GM21526 (cell line): ENCODE results near the gene CHKA.

Source experiments
- ATAC-seq: cut with Tn5 transposase; IDR thresholded peaks from one replicate; pipeline ENCODE4 v1.9.1; 2021; ENCODE audit warnings: moderate library complexity; ENCODE audit not compliant: unreplicated experiment, low FRiP score

CHKA gene

DNA sequence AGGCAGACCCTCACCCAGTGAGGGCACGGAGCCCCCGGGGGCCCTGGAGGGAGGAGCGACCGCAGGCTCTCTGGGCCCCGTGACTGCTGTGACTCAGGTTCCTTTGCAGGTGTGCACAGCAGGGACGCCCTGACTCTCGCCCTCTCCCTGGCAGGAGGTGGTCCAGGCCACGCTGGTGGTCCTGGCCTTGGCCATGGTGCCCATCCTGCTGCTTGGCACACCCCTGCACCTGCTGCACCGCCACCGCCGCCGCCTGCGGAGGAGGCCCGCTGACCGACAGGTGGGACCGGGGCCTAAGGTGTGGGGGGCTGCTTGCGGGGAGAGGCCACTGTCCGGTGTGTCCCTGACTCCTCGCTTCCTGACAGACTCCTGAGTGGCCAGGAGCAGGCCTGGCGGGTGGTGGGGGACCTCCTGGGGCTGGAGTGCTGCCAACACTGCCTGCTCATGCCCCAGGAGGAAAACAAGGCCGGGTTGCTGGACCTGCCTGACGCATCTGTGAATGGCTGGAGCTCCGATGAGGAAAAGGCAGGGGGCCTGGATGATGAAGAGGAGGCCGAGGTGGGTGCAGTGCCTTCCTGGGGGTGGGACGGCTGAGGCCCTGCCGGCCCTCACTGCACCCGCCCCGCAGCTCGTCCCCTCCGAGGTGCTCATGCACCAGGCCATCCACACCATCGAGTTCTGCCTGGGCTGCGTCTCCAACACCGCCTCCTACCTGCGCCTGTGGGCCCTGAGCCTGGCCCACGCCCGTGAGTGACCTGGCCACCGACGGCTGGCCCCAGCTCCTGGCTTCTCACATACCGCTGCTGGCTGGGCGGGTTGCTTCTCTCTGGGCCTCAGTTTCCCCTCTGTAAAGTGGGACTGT, 71.4 kb downstream of the CHKA start:
- ATAC-seq, result no peak

DNA sequence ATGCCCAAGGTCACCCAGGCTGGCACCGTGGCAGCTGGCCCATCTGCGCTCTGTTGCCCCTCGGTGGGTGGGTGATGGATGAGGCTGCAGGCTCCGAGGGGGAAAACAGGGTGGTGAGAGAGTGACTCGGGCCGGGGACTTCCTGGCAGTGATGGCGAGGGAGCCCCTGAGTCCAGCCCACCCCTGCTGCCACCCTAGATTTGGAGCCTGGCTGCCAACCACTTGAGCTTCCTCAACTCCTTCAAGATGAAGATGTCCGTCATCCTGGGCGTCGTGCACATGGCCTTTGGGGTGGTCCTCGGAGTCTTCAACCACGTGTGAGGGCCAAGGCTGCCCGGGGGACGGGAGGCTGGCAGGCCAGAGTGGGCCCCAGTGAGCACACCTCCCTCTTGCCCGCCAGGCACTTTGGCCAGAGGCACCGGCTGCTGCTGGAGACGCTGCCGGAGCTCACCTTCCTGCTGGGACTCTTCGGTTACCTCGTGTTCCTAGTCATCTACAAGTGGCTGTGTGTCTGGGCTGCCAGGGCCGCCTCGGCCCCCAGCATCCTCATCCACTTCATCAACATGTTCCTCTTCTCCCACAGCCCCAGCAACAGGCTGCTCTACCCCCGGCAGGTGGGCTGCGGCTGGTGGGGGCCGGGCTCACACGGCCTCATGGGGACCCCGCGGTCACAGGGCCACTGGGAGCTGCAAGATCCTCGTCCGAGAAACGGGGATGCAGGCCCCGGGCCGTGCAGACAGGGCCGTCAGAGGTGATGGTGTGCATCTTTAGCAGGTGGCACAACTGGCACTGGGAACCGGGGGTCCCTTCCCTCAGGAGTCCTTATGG, 72.3 kb downstream of the CHKA start:
- ATAC-seq, result no peak

DNA sequence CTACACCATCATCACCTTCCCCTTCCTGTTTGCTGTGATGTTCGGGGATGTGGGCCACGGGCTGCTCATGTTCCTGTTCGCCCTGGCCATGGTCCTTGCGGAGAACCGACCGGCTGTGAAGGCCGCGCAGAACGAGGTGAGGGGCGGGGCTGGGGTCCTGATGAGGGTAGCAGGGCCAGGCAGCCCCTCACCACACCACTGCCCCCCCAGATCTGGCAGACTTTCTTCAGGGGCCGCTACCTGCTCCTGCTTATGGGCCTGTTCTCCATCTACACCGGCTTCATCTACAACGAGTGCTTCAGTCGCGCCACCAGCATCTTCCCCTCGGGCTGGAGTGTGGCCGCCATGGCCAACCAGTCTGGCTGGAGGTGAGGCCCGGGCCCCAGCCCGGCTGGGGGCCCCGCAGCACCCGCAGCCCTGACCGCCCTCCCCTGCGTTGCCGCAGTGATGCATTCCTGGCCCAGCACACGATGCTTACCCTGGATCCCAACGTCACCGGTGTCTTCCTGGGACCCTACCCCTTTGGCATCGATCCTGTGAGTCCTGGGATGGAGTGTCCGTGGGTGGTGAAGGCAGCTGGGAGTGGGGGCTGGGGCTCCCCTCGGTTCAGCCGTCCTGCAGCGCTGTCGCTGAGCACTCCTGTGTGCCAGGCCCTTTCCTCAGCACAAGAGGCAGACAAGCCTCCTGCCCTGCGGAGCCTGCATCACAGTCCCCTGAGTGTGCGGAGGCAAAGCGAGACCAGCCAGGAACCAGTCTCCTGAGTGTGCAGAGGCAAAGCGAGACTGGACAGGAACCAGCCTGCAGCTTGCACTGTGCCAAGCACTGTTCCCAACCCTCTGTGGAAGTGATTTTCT, 73.5 kb downstream of the CHKA start:
- ATAC-seq, result no peak

DNA sequence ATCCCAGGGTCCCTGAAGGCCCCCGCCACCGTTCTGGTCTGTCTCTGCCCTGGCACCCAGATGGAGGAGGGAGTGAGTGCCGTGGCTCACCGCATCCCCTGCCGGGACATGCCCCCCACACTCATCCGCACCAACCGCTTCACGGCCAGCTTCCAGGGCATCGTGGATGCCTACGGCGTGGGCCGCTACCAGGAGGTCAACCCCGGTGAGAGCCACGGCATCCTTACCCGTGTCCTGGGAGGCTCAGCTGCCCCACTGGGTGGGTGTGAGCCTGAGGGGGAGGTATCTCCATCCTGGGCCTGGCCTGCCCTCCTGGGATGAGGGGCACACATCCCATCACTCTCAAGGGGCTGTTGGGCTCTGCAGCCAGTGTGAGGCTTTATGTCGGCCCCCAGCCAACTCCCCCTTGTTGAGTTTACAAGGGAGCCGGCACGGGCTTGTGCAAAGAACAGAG, 76.3 kb downstream of the CHKA start:
- no peak for ATAC-seq

DNA sequence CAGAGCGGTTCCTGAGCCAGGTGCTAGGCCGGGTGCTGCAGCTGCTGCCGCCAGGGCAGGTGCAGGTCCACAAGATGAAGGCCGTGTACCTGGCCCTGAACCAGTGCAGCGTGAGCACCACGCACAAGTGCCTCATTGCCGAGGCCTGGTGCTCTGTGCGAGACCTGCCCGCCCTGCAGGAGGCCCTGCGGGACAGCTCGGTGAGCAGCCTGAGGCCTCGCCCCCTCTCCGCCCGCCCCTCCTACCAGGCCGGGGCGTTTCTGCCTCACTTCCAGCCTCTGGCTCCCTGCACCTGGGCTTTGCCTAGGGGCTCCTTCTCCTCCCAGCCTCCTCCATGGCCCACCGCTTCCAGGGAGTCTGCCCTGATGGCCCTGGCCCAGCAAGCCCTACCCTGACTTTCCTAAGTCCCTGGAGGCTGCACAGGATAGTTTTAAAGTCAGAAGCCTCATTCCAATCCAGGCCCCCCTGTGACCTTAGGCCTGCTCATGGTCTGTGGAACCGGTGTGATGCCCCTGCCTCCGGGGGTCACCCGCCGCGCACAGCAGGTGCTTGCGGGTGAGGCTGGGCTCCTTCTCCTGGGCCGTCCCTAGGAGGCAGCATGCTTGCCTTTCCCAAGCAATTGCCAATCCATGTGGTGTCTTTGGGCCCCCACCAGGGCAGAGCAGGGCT, 76.9 kb downstream of the CHKA start:
- no peak for ATAC-seq

DNA sequence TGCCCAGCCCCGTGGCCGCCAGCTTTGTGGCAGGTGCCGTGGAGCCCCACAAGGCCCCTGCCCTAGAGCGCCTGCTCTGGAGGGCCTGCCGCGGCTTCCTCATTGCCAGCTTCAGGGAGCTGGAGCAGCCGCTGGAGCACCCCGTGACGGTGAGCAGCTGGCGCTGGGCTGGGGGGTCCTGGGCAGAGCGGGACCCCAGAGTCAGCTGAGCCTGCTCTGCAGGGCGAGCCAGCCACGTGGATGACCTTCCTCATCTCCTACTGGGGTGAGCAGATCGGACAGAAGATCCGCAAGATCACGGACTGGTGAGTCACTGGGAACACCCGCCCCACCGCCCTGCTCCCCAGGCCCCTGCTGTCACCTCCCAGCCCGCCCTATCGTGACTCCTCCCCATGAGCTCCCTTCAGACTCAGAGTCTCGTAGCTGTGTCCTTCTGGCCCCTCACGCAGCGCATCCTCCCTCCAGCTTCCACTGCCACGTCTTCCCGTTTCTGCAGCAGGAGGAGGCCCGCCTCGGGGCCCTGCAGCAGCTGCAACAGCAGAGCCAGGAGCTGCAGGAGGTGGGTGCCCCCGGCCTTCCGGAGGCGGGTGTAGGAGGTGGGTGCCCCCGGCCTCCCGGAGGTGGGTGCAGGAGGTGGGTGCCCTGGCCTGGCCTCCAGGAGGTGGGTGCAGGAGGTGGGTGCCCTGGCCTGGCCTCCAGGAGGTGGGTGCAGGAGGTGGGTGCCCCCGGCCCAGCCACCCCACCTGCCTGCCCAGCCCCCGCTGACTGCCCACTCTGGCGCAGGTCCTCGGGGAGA, 77.6 kb downstream of the CHKA start:
- no peak for ATAC-seq

DNA sequence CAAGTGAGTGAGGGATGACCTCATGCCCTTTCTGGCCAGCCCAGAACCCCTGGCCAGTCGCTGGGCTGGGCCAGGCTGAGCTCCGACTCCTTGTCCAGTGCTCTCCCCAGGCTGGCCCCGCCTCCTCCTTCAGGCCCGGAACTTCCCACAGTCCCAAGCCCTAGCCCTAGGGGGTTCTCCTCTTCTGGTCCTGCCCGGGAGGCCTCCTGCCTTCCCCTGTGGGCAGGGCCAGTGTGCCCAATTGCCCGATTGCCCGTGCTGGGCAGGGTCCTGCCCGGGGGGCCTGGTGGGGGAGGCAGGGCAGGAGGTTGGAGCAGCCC, 78.2 kb downstream of the CHKA start:
- no peak for ATAC-seq

DNA sequence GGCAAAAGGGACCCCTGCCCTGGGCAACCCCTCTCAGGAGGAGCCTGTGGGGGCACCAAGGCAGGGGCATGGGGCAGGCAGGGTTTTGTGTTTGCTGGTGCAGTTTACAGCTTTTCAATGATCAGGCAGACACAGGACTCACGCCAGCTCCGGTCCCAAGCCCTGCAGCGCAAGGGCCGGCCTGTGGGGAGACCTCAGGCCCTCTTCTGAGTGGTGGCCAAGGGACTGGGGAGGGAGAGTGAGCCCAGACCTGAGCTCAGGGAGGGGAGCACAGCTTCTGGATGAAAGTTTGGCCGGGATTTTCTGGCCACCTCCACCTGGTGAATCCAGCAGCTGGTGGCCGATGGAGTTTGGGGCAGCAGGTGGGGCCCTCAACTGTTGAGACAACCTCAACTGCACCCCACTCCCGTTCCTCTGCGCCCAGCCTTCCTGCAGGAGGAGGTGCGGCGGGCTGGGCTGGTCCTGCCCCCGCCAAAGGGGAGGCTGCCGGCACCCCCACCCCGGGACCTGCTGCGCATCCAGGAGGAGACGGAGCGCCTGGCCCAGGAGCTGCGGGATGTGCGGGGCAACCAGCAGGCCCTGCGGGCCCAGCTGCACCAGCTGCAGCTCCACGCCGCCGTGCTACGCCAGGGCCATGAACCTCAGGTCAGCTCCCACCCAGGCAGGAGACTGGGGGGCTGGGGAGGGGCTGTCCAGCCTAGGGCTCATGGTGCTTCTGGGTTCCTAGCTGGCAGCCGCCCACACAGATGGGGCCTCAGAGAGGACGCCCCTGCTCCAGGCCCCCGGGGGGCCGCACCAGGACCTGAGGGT, 78.8 kb downstream of the CHKA start:
- no peak for ATAC-seq

DNA sequence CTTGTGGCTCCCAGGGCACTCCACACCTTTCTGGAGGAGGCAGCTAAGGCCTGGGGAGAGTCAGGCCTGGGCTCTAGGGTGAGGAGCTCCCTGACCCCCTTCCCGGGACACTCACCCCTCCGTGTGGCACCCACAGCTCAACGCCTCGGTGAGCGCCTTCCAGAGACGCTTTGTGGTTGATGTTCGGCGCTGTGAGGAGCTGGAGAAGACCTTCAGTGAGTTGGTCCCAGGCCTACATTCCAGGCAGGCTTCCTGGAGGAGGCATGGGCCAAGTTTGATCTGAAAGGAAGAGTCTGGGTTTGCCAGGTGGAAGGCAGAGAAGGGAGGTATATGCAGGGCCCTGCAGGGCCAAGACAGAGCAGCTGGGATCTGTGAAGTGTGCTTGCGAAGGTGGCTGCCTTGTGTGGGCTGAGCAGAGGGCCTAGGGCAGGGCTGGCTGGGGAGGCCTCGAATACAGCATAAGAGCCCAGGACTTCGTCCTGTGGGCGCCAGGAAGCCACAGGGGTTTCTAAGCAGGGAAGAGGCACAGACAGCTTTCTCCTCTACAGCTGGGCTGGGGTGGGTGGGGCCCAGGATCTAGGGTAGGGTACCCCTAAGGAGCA, 79.5 kb downstream of the CHKA start:
- ATAC-seq, result no peak

DNA sequence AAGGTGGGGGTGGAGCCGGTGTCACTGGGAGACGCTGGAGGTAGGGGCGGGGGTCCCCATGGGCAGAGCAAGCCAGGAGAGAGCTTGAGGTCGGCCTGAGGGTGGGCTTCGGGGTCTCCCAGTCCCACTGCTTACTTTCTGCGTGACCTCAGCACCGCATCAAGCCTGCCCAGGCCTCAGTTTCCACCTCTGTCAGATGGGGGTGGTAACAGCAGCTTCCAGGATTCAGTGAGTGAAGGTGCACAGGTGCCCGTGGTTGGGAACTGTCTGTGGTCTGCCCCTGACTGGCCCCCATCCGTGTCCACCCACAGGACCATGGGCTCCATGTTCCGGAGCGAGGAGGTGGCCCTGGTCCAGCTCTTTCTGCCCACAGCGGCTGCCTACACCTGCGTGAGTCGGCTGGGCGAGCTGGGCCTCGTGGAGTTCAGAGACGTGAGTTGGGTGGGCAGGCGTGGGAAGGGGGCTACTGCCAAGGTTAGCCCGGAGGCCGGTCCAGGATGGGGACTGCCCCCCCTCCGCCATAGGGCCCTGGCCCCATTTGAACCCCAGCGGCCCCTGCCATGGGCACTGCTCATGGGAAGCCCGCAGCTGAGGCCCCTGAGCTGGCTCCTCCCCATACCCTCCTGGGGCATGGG, 80.1 kb downstream of the CHKA start:
- no peak for ATAC-seq

DNA sequence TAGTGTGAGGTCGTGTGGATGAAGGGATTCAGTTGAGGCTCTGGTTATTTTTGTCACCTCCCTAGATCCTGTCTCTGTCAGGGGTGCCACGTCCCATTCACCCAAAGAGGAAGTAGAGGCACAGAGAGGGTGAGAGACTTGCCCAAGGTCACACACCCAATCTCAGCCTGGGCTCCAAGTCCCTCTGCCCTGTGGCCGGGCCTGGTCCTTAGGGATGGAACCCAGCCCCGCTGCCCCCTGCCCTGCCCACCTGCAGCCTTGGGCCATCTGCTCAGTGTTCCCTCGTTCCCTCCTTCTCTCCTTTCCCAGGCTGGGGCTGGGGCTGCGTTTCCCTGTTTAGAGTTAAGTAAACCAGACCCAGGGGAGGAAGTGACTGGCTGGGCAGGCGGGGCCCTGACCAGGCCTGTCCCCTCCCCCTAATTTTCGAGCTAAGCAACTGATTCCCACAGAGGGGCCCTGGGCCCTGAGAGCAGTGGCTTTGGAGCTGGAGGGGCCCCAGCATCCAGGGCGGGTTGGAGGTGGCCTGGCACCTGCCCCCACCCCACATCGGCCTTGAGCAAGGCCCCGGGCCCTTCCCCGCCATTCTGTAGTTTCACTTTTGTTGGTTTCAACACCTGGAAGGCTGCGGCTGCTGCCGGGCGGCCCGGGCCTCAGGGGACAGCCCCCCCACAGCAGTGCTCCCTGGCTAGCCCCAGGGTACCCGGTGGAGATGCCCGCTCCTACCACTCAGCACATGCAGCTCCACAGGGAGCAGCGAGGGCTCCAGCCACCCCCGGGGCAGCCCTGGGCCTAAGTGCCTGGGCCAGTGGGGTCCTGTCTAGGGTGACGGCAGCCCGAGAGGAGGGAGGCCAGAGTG, 80.9 kb downstream of the CHKA start:
- no peak for ATAC-seq

DNA sequence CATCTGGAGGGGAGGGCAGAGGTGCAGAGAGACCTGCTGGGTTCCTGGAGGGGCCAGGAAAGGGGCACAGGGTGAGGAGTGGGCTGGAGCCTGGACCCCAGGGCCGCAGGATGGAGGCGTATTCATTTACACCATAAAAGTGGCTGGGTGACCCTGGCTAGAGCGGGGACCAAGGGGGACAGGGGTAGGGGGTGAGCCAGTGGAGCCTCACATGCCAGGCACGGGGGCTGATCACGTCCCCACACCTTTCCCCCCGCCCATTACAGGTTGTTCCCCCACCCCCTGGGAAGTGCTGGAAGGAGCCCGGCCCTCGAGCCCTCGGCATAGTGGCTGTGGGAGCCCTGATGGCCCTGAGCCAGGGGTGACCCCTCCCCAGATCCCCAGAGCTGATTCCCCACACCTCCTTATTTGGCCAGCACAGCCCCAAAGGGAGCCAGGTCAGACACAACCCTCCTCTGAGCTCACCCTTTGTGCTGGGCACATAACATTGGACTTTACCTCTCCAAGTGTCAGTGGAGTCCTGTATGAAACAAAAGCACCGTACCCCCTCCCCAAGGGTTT, 81.6 kb downstream of the CHKA start:
- ATAC-seq, result no peak

DNA sequence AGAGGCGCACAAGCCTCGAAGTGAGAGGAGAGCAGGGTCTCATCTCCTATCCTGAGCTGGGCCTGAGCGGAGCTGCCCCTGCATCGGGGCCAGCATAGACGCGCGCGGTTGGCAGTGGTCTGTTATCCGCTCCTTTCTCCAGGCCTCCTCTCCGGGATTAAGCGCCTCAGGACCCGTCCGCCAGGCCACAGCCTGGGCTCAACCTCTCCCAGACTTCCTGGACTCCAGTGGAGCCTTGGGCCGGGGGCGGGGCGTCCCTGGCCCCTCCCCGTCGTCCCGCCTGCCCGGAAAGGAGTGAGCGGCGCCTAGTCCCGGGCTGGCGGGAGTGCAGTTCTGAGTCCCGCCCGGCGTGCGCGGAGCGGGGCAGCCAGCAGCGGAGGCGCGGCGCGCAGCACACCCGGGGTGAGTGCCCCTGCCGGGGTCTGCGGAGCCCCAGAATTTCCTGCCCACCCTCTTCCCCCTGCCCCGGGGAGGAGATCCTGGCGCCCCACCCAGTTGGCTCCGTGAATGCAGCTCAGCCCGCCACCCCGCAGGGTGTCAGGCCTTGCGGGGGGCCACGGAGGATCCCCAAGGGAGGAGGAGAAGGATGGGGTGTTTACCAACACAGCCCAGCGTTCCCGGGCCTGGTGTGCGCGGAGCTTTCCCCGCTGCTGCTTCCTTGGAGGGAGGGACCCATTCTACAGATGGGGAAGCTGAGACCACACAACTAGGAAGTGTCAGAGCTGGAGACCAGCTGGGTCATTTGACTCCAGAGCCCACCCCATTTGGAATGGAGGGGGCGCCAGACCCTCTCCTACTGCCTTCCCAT, 82.3 kb downstream of the CHKA start, which contains the start of gene TCIRG1:
Gene TCIRG1 (plus strand): TSS at position 308 of the 808 bp plus-strand sequence. CDS start 2,247 bp downstream, outside the sequence.
- ATAC-seq, result no peak

DNA sequence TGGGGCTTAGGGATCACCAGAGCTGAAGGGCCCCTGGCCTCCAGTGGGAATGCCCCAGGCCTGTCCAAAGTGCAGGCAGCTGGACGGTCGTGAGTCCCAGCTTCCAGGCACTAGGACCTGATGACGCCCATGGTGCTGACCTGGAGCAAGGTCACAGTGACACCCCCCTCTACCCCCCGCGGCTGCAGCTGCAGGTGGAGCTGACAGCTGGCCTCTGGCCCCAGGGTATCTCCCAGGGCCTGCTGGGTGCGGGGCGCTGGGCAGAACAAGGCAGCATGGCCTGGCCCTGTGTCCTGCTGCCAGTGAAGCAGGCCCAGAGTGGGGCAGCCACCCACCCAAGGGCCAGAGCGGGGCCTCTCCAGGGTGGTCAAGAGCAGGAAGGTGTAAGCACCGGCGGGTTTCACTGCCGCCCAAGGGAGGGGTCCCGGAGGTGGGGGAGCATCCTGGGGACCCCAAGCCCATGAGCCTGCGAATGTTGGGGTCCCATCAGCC, 82.9 kb downstream of the CHKA start:
- no peak for ATAC-seq

DNA sequence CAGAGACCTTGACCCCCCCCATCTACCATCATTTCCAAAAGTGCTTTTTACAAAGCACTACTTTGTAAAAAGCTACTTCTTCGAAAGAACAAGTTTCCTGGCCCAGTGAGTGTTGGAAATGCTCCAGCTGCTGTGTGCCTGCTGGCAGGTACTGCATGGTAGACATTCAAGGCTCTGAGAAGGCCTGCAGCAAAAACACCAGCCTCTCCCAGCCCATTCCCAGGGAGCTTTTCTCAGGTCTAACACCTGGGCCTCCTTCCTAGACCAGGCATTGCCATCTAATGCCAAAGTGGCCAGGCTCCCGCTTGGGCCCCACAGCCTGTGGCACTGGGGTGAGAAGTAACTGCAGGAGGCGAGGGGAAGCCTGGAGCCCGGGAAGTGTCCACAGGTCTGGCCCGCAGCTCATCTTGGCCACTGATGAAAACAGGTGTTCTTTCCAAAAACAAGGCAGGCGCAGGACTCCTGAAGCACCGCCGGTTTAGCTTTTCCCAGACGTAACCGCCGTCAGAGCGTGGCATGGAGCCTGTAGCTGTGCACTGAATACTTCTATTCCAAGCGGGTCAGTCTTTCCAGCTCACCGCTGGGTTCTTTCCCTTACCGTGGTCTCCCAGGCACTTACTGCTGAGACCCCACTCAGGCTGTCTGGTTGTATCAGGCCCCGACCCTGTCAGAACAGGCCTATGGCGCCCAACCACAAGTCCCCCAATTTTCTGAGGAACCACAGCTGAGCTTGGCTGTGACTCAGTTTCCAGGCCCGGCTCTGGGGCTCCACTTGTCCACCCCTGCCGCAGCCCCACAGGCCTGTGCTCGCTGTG, 83.6 kb downstream of the CHKA start:
- ATAC-seq, result no peak
